H9 (cell line): ENCODE data around the gene ETV3L. TPM values are rescaled to one million over a fixed set of nuclear protein-coding genes. Genes with fewer than 3 reads are reported as not detected.

ENCODE experiments used
- DNase-seq: peaks from one replicate; pipeline ENCODE4 v3.0.0-alpha.2; 2017
- H2AFZ ChIP-seq: one replicate; pipeline ENCODE4 v1.6.1; 2013; ENCODE audit warnings: mild to moderate bottlenecking, low read length, control low read depth, moderate library complexity
- H2AK5ac ChIP-seq: 2 replicates; pipeline ENCODE4 v1.6.1; 2013; ENCODE audit warnings: low read length, control low read depth, mixed read lengths; ENCODE audit not compliant: insufficient read length
- H2BK120ac ChIP-seq: one replicate; pipeline ENCODE4 v1.6.1; 2013; ENCODE audit warnings: low read depth, mild to moderate bottlenecking, low read length, control low read depth, inconsistent platforms; ENCODE audit not compliant: poor library complexity, severe bottlenecking
- H2BK12ac ChIP-seq: 2 replicates; pipeline ENCODE4 v1.6.1; 2013; ENCODE audit warnings: low read length, control low read depth, mixed read lengths, low read depth; ENCODE audit not compliant: insufficient read length
- H2BK15ac ChIP-seq: 2 replicates; pipeline ENCODE4 v1.6.1; 2013; ENCODE audit warnings: low read depth, low read length, control low read depth
- H2BK20ac ChIP-seq: one replicate; pipeline ENCODE4 v1.6.1; 2013; ENCODE audit warnings: low read depth, mild to moderate bottlenecking, low read length, control low read depth, inconsistent platforms; ENCODE audit not compliant: poor library complexity, severe bottlenecking
- H2BK5ac ChIP-seq: 2 replicates; pipeline ENCODE4 v1.6.1; 2013; ENCODE audit warnings: low read length, control low read depth, mixed read lengths; ENCODE audit not compliant: insufficient read length
- H3K14ac ChIP-seq: 2 replicates; pipeline ENCODE4 v1.6.1; 2013; ENCODE audit warnings: low read length, control low read depth; ENCODE audit not compliant: insufficient read depth
- H3K18ac ChIP-seq: 2 replicates; pipeline ENCODE4 v1.6.1; 2013; ENCODE audit warnings: low read depth, mild to moderate bottlenecking, mixed read lengths, low read length, control low read depth; ENCODE audit not compliant: insufficient read length
- H3K23ac ChIP-seq: 2 replicates; pipeline ENCODE4 v1.6.1; 2013; ENCODE audit warnings: low read length, control low read depth, mixed read lengths, low read depth; ENCODE audit not compliant: insufficient read length
- H3K23me2 ChIP-seq: 2 replicates; pipeline ENCODE4 v1.6.1; 2013; ENCODE audit warnings: low read depth, mild to moderate bottlenecking, mixed read lengths, low read length, control low read depth; ENCODE audit not compliant: insufficient read length, poor library complexity, severe bottlenecking
- H3K27ac ChIP-seq: 2 replicates; pipeline ENCODE4 v1.5.1; 2013; ENCODE audit warnings: low read length, control low read depth, mixed read lengths, low read depth; ENCODE audit not compliant: insufficient read length
- H3K27me3 ChIP-seq: 2 replicates; pipeline ENCODE4 v1.6.1; 2013; ENCODE audit warnings: low read length, control low read depth, inconsistent platforms; ENCODE audit not compliant: insufficient read depth
- H3K4ac ChIP-seq: 2 replicates; pipeline ENCODE4 v1.6.1; 2013; ENCODE audit warnings: low read depth, mild to moderate bottlenecking, control low read depth, inconsistent platforms, low read length, moderate library complexity
- H3K4me1 ChIP-seq: 2 replicates; pipeline ENCODE4 v1.6.1; 2013; ENCODE audit warnings: low read length, control low read depth, inconsistent platforms; ENCODE audit not compliant: insufficient read depth
- H3K4me2 ChIP-seq: 2 replicates; pipeline ENCODE4 v1.6.1; 2013; ENCODE audit warnings: low read length, control low read depth, mixed read lengths; ENCODE audit not compliant: insufficient read length, insufficient read depth
- H3K56ac ChIP-seq: 2 replicates; pipeline ENCODE4 v1.6.1; 2013; ENCODE audit warnings: low read depth, mild to moderate bottlenecking, mixed read lengths, low read length, control low read depth; ENCODE audit not compliant: insufficient read length
- H3K79me1 ChIP-seq: 2 replicates; pipeline ENCODE4 v1.6.1; 2013; ENCODE audit warnings: low read depth, mild to moderate bottlenecking, moderate library complexity, low read length, control low read depth, inconsistent platforms; ENCODE audit not compliant: insufficient read depth, poor library complexity, severe bottlenecking
- H3K79me2 ChIP-seq: 2 replicates; pipeline ENCODE4 v1.6.1; 2013; ENCODE audit warnings: low read length, control low read depth, inconsistent platforms; ENCODE audit not compliant: insufficient read depth
- H3K9ac ChIP-seq: 2 replicates; pipeline ENCODE4 v1.6.1; 2013; ENCODE audit warnings: low read length, control low read depth, mixed read lengths; ENCODE audit not compliant: insufficient read length; ENCODE audit errors: extremely low read depth
- H3K9me3 ChIP-seq: one replicate; pipeline ENCODE4 v1.6.1; 2013; ENCODE audit warnings: low read depth, low read length, inconsistent platforms; ENCODE audit not compliant: control insufficient read depth
- H3T11ph ChIP-seq: one replicate; pipeline ENCODE4 v1.6.1; 2013; ENCODE audit warnings: mild to moderate bottlenecking, low read length, control low read depth, inconsistent platforms
- H4K20me1 ChIP-seq: one replicate; pipeline ENCODE4 v1.6.1; 2013; ENCODE audit not compliant: control insufficient read depth, insufficient read length, insufficient read depth
- H4K5ac ChIP-seq: 2 replicates; pipeline ENCODE4 v1.6.1; 2013; ENCODE audit warnings: low read depth, mild to moderate bottlenecking, mixed read lengths, low read length, control low read depth; ENCODE audit not compliant: insufficient read length
- H4K8ac ChIP-seq: replicated peaks from 2 replicates; pipeline ENCODE4 v1.6.1; 2013; ENCODE audit warnings: low read length, control low read depth, mixed read lengths, low read depth; ENCODE audit not compliant: insufficient read length
- H4K91ac ChIP-seq: 2 replicates; pipeline ENCODE4 v1.6.1; 2013; ENCODE audit warnings: low read depth, mild to moderate bottlenecking, moderate library complexity, mixed read lengths, low read length, control low read depth; ENCODE audit not compliant: insufficient read length
- H3K27ac Mint-ChIP-seq, 3 experiments: 2 replicates in 2 of 3; 3 replicates in 1 of 3; pipeline ENCODE4 v1.8.0; 2020 to 2021; ENCODE audit warnings: mixed read lengths in 3 of 3, mild to moderate bottlenecking in 1 of 3, moderate library complexity in 1 of 3
- H3K27me3 Mint-ChIP-seq: 2 replicates; pipeline ENCODE4 v1.8.0; 2021; ENCODE audit warnings: low read depth, mild to moderate bottlenecking, moderate library complexity, mixed read lengths
- H3K36me3 Mint-ChIP-seq, 3 experiments: 2 replicates in 2 of 3; 3 replicates in 1 of 3; pipeline ENCODE4 v1.8.0; 2020 to 2021; ENCODE audit warnings: low read depth in 3 of 3, mixed read lengths in 3 of 3; ENCODE audit not compliant: insufficient read depth in 1 of 3
- H3K4me1 Mint-ChIP-seq, 2 experiments: 2 replicates each; pipeline ENCODE4 v1.8.0; 2020; ENCODE audit warnings: mixed read lengths in 2 of 2
- H3K4me3 Mint-ChIP-seq, 2 experiments: 2 replicates in 1 of 2; 3 replicates in 1 of 2; pipeline ENCODE4 v1.8.0; 2020 to 2021; ENCODE audit warnings: mild to moderate bottlenecking in 2 of 2, mixed read lengths in 2 of 2, moderate library complexity in 1 of 2
- H3K9me3 Mint-ChIP-seq, 2 experiments: 2 replicates in 1 of 2; 3 replicates in 1 of 2; pipeline ENCODE4 v1.8.0; 2020; ENCODE audit warnings: mild to moderate bottlenecking in 2 of 2, mixed read lengths in 2 of 2, moderate library complexity in 1 of 2
- WGBS: extraction: QIAGEN DNeasy Blood & Tissue Kit; methylation state at CpG from one replicate; pipeline ENCODE4 v1.1.7; 2013; ENCODE audit warnings: missing lambda C conversion rate, low lambda C conversion rate, mixed read lengths; ENCODE audit not compliant: insufficient read length; ENCODE audit errors: extremely low coverage; 5-methylcytosine and 5-hydroxymethylcytosine counted together
- total RNA-seq: library from RNA; stranded (reverse); gene quantifications from 2 replicates; pipeline ENCODE4 v1.2.1, GENCODE V29; 2021
- TF ChIP-seq, protein P1 (sequence below): fragments of 200-600 bp; sonication (generic); conservative IDR thresholded peaks from 3 replicates; pipeline ENCODE4 v1.8.0; 2021; ENCODE audit warnings: antibody characterized with exemption, mild to moderate bottlenecking

ETV3L gene
- total RNA-seq, 1 experiment from 2014 or later = 0.96 TPM

DNA sequence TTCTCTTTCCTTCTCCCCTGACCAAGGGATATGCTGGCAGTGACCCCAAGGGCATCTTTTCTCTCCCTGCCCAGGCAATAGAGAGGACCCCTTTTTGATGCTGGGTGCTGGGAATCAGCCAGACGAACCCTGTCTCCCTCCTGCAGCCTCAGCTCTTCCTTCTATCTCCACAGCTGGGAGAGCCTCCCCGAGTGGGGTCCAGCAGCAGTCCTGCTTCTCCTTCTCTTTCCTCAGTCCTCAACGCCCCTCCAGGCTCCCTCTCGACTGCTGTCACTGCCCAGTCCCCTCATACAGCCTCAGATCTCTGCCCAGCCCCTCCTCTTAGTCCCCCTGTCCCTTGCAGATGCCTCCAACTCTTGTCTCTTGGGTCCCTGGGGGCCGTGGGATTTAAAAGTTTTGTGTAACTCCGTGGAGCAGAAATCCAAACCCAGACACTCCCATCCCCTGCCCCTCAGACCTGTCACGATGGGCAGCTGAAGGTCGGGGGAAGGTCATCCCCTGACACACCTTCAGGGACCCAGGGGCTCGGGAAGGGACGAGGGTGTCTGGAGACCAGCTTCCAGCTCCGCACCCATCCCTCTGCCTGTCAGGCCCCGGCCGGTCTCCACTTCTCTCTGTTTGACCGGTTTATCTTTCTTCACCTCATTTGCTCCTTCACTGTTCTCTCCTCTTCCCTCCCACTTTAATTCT lies 5.8 kb upstream of the ETV3L start:
- Histone ChIP-seq H3K79me2 (no peaks in the 10 kb centered on the region), H3T11ph (no peak overlapping the region), H3K23ac (no peak overlapping the region), H3K14ac (no peak overlapping the region), H3K27me3 (no peaks in the 10 kb centered on the region; the same call in 1 of the 2 replicates), H3K9me3 (no peaks in the 10 kb centered on the region), H2BK20ac (no peak overlapping the region), H2AK5ac (no peak overlapping the region), H4K5ac (no peak overlapping the region), H3K9ac (no peak overlapping the region), H3K4me1 (no peaks in the 10 kb centered on the region), H3K79me1 (no peaks in the 10 kb centered on the region), H4K20me1 (no peaks in the 10 kb centered on the region), H3K4ac (no peak overlapping the region), H4K91ac (no peak overlapping the region), H3K18ac (no peak overlapping the region), H2BK12ac (no peak overlapping the region), H2BK120ac (no peak overlapping the region), H3K27ac (no peak overlapping the region), H3K4me2 (no peak overlapping the region), H4K8ac (no peak overlapping the region), H2BK15ac (no peak overlapping the region), H3K23me2 (no peaks in the 10 kb centered on the region), H2AFZ (no peak overlapping the region), H3K56ac (no peak overlapping the region), H2BK5ac (no peak overlapping the region)
- Mint-ChIP-seq H3K9me3 (no peaks in the 10 kb centered on the region; a peak in 1 of 5 replicates), H3K4me3 (no peak overlapping the region), H3K27me3 (peaks cover 40% of the 10 kb centered on the region), H3K4me1 (peaks cover 20 to 42% of the 10 kb centered on the region in 2 experiments), H3K27ac (no peak overlapping the region), H3K36me3 (no peaks in the 10 kb centered on the region)
- DNase-seq = no peak
- no CpG with 5 or more reads among the region's 14 CpGs for WGBS
- TF ChIP-seq, protein P1, sequence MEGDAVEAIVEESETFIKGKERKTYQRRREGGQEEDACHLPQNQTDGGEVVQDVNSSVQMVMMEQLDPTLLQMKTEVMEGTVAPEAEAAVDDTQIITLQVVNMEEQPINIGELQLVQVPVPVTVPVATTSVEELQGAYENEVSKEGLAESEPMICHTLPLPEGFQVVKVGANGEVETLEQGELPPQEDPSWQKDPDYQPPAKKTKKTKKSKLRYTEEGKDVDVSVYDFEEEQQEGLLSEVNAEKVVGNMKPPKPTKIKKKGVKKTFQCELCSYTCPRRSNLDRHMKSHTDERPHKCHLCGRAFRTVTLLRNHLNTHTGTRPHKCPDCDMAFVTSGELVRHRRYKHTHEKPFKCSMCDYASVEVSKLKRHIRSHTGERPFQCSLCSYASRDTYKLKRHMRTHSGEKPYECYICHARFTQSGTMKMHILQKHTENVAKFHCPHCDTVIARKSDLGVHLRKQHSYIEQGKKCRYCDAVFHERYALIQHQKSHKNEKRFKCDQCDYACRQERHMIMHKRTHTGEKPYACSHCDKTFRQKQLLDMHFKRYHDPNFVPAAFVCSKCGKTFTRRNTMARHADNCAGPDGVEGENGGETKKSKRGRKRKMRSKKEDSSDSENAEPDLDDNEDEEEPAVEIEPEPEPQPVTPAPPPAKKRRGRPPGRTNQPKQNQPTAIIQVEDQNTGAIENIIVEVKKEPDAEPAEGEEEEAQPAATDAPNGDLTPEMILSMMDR = no peak
